Esophagus muscularis mucosa (tissue), 4 donors: Measurements from ENCODE around the gene NUMA1.

Experiments
- CTCF ChIP-seq, 3 experiments: fragments of 200-600 bp in 2 of 3; fragments of 450-650 bp in 1 of 3; sonication (generic) in 2 of 3; IDR thresholded peaks; one replicate each; pipeline ENCODE4 v1.5.1; 2017 to 2019; ENCODE audit warnings: antibody characterized with exemption in 3 of 3, mild to moderate bottlenecking in 2 of 3, moderate library complexity in 1 of 3
- EP300 ChIP-seq: sonication (generic); formaldehyde crosslinking; IDR thresholded peaks from one replicate; pipeline ENCODE4 v1.6.1; 2017; ENCODE audit warnings: antibody characterized with exemption
- POLR2A ChIP-seq: fragments of 450-650 bp; IDR thresholded peaks from one replicate; pipeline ENCODE4 v1.6.1; 2017; ENCODE audit warnings: antibody characterized with exemption, moderate library complexity, mild to moderate bottlenecking, low read depth
- POLR2AphosphoS5 ChIP-seq, 2 donors: sonication (generic); formaldehyde crosslinking; IDR thresholded peaks; one replicate each; pipeline ENCODE4 v1.6.1; 2017; ENCODE audit warnings: antibody characterized with exemption in 2 of 2

DNA sequence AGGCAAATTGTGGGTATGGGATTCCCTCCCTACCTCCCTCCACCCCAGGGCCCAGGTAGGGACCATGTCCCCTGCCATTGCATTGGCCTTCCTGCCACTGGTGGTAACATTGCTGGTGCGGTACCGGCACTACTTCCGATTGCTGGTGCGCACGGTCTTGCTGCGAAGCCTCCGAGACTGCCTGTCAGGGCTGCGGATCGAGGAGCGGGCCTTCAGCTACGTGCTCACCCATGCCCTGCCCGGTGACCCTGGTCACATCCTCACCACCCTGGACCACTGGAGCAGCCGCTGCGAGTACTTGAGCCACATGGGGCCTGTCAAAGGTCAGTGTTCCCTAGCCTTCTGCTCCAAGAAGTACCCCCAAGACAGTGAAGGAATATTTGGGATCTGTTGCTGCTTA is 25.5 kb upstream of the NUMA1 start, which contains the start of gene TOMT:
- TF ChIP-seq CTCF (IDR thresholded peaks at IDR 0.05) (no peak), EP300 (no peak), POLR2A (no peak), POLR2AphosphoS5 (IDR thresholded peaks at IDR 0.05) (no peak)
